GM12878 (cell line): ENCODE data around the gene CAMK2D. TPM values are rescaled to one million over a fixed set of nuclear protein-coding genes. Genes with fewer than 3 reads are reported as not detected.
"Not testable (repeated sequence)": the region's sequence is repeated elsewhere in the genome, so short reads cannot be mapped to it uniquely, and the experiment has no call there.

ENCODE experiments used
- ATAC-seq: fragments of 200-7000 bp; cut with Tn5 transposase; 3 replicates; pipeline ENCODE4 v1.9.1; 2020; ENCODE audit warnings: mild to moderate bottlenecking, moderate library complexity
- BruUV-seq: library from RNA; stranded (reverse); fragments of 400-500 nt; replicated peaks from 2 replicates; lab custom pipeline; 2021; lab: Mats Ljungman, UMichigan
- CTCF ChIA-PET: fragments of 300-600 bp; sonication (Branson Sonifier 250); formaldehyde crosslinking; extraction: SDS; loops from one replicate; lab custom pipeline; 2021; ENCODE audit warnings: inconsistent platforms; lab: Yijun Ruan, JAX
- POLR2A ChIA-PET: fragments of 350-600 bp; formaldehyde crosslinking; extraction: SDS; loops from one replicate; lab custom pipeline; 2021; ENCODE audit warnings: inconsistent platforms; lab: Charles Lee
- RAD21 ChIA-PET: fragments of 300-600 bp; sonication (Branson Sonifier 250); formaldehyde crosslinking; loops from one replicate; lab custom pipeline; 2023; ENCODE audit warnings: antibody characterized with exemption; ENCODE audit not compliant: unreplicated experiment; lab: Charles Lee
- SMC1A ChIA-PET: fragments of 300-600 bp; sonication (Branson Sonifier 250); formaldehyde crosslinking; loops from one replicate; lab custom pipeline; 2023; ENCODE audit not compliant: unreplicated experiment, uncharacterized antibody; lab: Charles Lee
- DNase-seq: peaks from one replicate; pipeline ENCODE4 v3.0.0-alpha.2; 2011; ENCODE audit warnings: low read depth, low spot score
- FAIRE-seq: peaks from 3 replicates; lab custom pipeline; 2011; peaks lifted over from hg19 to GRCh38; lab: Jason Lieb, UNC
- H2AFZ ChIP-seq: 2 replicates; pipeline ENCODE4 v1.6.0; 2011; ENCODE audit warnings: low read depth, low read length, control low read depth; ENCODE audit not compliant: control insufficient read depth
- H3K27ac ChIP-seq: 2 replicates; pipeline ENCODE4 v1.5.1; 2011; ENCODE audit warnings: control low read depth; ENCODE audit not compliant: control insufficient read depth, insufficient read depth
- H3K27me3 ChIP-seq, 2 experiments: replicated peaks in 1 of 2; 2 replicates each; pipeline versions ENCODE4 v1.6.0 to v1.6.1; 2011; ENCODE audit warnings: low read length in 1 of 2; ENCODE audit not compliant: control insufficient read depth in 2 of 2, insufficient read depth in 2 of 2
- H3K36me3 ChIP-seq, 2 experiments: 2 replicates each; pipeline ENCODE4 v1.5.1; 2011; ENCODE audit warnings: low read length in 1 of 2; ENCODE audit not compliant: control insufficient read depth in 2 of 2, insufficient read depth in 2 of 2
- H3K4me1 ChIP-seq: 2 replicates; pipeline ENCODE4 v1.6.1; 2011; ENCODE audit warnings: mild to moderate bottlenecking, low read length, moderate library complexity, mixed read lengths; ENCODE audit not compliant: control insufficient read depth, insufficient read depth
- H3K4me2 ChIP-seq: 2 replicates; pipeline ENCODE4 v1.6.0; 2011; ENCODE audit warnings: control low read depth; ENCODE audit not compliant: control insufficient read depth, insufficient read depth
- H3K4me3 ChIP-seq: fragments of 200-600 bp; sonication (generic); 2 replicates; pipeline ENCODE4 v1.5.1; 2016
- H3K79me2 ChIP-seq: 2 replicates; pipeline ENCODE4 v1.6.0; 2011; ENCODE audit warnings: low read length; ENCODE audit not compliant: control insufficient read depth, insufficient read depth
- H3K9ac ChIP-seq: 2 replicates; pipeline ENCODE4 v1.8.0; 2011; ENCODE audit warnings: low read length, control low read depth, mixed read lengths; ENCODE audit not compliant: control insufficient read depth, insufficient read depth
- H3K9me3 ChIP-seq: replicated peaks from 3 replicates; pipeline ENCODE4 v1.5.1; 2011; ENCODE audit warnings: mild to moderate bottlenecking, low read length; ENCODE audit not compliant: control insufficient read depth, insufficient read depth
- H4K20me1 ChIP-seq: 2 replicates; pipeline ENCODE4 v1.6.0; 2011; ENCODE audit not compliant: control insufficient read depth, insufficient read depth
- MXI1 ChIP-seq: fragments of 150-350 bp; IDR thresholded peaks from 2 replicates; pipeline ENCODE4 v1.6.1; 2011; ENCODE audit warnings: low read depth, mild to moderate bottlenecking, inconsistent platforms, low read length, improper control_type of control experiment
- PAX8 ChIP-seq: fragments of 450-650 bp; IDR thresholded peaks from 2 replicates; pipeline ENCODE4 v1.6.1; 2017; ENCODE audit warnings: mild to moderate bottlenecking, moderate library complexity
- TCF12 ChIP-seq: IDR thresholded peaks from 2 replicates; pipeline ENCODE4 v1.6.1; 2011; ENCODE audit warnings: low read depth, mild to moderate bottlenecking, low read length
- TCF3 ChIP-seq: IDR thresholded peaks from 2 replicates; pipeline ENCODE4 v1.6.1; 2012; ENCODE audit warnings: low read depth, mild to moderate bottlenecking, low read length, borderline replicate concordance; ENCODE audit not compliant: insufficient read depth
- WGBS: methylation state at CpG from one replicate; pipeline ENCODE4 v1.1.6; 2016; ENCODE audit warnings: low lambda C conversion rate; ENCODE audit not compliant: insufficient replicate concordance, insufficient coverage; ENCODE audit errors: missing lambda C conversion rate; 5-methylcytosine and 5-hydroxymethylcytosine counted together
- in situ Hi-C: fragments of 300-500 bp; cut with MboI; formaldehyde crosslinking; loops from 9 replicates; pipeline ENCODE4 v1.14.3; 2018; ENCODE audit warnings: mixed read lengths
- intact Hi-C: fragments of 100-400 bp; cut with micrococcal nuclease; formaldehyde crosslinking; loops from one replicate; pipeline ENCODE4 v1.14.2; 2022; ENCODE audit not compliant: unreplicated experiment
- polyA plus RNA-seq, 11 experiments: library from polyadenylated mRNA; depleted of rRNA in 4 of 11; unstranded in 6 of 11; stranded (reverse) in 5 of 11; fragments of >200 nt; fragmentation: Nextera tagmentation in 4 of 11; fragmentation: Illumina TruSeq in 1 of 11; extraction: Ambion mirVana in 4 of 11; extraction: Trizol in 1 of 11; gene quantifications; 1 replicate in 1 of 11; 2 replicates in 10 of 11; pipeline versions ENCODE4 v1.2.1 to v1.2.3, GENCODE V29; 2011 to 2016; ENCODE audit warnings: inconsistent platforms in 2 of 11, missing spikeins in 2 of 11, low read depth in 1 of 11
- total RNA-seq, 4 experiments: library from RNA; depleted of rRNA in 3 of 4; stranded (reverse); fragments of >200 nt in 3 of 4; fragmentation: Illumina TruSeq in 1 of 4; extraction: Trizol in 1 of 4; gene quantifications; 2 replicates each; pipeline versions ENCODE4 v1.2.1 to v1.2.3, GENCODE V29; 2013 to 2021
- TF ChIP-seq, protein P1 (sequence below): fragments of 450-650 bp; IDR thresholded peaks from 2 replicates; pipeline ENCODE4 v1.6.1; 2017; ENCODE audit warnings: mild to moderate bottlenecking, moderate library complexity
- TF ChIP-seq, protein P2 (sequence below): fragments of 150-350 bp; IDR thresholded peaks from 2 replicates; pipeline ENCODE4 v1.6.1; 2016; ENCODE audit warnings: low read depth, low read length

The CAMK2D gene
- total and polyA plus RNA-seq, 10 of the 15 experiments (the other 5 are each of a cell fraction or from before 2014, with no cell fraction given), result 6.9 to 88.5 (median 12.9) TPM

GRCh38 chr4:113801882-113802281 lies 40.3 kb upstream of the CAMK2D start:
- Histone ChIP-seq H4K20me1 (no peaks in the 10 kb centered on the region), H3K4me2 (no peak overlapping the region), H3K27me3 (no peaks in the 10 kb centered on the region), H3K9ac (no peak overlapping the region), H3K27ac (no peak overlapping the region), H3K36me3 (no peaks in the 10 kb centered on the region), H2AFZ (no peak overlapping the region), H3K79me2 (no peaks in the 10 kb centered on the region), H3K4me3 (no peak overlapping the region), H3K4me1 (peaks cover 3% of the 10 kb centered on the region; the same call in 1 of the 2 replicates), H3K9me3 (peaks cover 8% of the 10 kb centered on the region; the same call in 2 of the 3 replicates)
- ChIA-PET CTCF (no interaction called here), SMC1A (interaction anchor here (1.1 to 1.4 kb wide), 2 partner anchors 13 to 23 kb away, joined by 3 read pairs; no protein-coding TSS in a partner anchor), RAD21 (no interaction called here), POLR2A (no interaction called here)
- no peak for FAIRE-seq
- ATAC-seq, result no peak
- DNase-seq, result no peak
- BruUV-seq, result no TSS peak
- TF ChIP-seq PAX8 (no peak), TCF3 (no peak), TCF12 (no peak), MXI1 (no peak)
- TF ChIP-seq, protein P1, sequence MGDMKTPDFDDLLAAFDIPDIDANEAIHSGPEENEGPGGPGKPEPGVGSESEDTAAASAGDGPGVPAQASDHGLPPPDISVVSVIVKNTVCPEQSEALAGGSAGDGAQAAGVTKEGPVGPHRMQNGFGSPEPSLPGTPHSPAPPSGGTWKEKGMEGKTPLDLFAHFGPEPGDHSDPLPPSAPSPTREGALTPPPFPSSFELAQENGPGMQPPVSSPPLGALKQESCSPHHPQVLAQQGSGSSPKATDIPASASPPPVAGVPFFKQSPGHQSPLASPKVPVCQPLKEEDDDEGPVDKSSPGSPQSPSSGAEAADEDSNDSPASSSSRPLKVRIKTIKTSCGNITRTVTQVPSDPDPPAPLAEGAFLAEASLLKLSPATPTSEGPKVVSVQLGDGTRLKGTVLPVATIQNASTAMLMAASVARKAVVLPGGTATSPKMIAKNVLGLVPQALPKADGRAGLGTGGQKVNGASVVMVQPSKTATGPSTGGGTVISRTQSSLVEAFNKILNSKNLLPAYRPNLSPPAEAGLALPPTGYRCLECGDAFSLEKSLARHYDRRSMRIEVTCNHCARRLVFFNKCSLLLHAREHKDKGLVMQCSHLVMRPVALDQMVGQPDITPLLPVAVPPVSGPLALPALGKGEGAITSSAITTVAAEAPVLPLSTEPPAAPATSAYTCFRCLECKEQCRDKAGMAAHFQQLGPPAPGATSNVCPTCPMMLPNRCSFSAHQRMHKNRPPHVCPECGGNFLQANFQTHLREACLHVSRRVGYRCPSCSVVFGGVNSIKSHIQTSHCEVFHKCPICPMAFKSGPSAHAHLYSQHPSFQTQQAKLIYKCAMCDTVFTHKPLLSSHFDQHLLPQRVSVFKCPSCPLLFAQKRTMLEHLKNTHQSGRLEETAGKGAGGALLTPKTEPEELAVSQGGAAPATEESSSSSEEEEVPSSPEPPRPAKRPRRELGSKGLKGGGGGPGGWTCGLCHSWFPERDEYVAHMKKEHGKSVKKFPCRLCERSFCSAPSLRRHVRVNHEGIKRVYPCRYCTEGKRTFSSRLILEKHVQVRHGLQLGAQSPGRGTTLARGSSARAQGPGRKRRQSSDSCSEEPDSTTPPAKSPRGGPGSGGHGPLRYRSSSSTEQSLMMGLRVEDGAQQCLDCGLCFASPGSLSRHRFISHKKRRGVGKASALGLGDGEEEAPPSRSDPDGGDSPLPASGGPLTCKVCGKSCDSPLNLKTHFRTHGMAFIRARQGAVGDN, result no peak
- TF ChIP-seq, protein P2, sequence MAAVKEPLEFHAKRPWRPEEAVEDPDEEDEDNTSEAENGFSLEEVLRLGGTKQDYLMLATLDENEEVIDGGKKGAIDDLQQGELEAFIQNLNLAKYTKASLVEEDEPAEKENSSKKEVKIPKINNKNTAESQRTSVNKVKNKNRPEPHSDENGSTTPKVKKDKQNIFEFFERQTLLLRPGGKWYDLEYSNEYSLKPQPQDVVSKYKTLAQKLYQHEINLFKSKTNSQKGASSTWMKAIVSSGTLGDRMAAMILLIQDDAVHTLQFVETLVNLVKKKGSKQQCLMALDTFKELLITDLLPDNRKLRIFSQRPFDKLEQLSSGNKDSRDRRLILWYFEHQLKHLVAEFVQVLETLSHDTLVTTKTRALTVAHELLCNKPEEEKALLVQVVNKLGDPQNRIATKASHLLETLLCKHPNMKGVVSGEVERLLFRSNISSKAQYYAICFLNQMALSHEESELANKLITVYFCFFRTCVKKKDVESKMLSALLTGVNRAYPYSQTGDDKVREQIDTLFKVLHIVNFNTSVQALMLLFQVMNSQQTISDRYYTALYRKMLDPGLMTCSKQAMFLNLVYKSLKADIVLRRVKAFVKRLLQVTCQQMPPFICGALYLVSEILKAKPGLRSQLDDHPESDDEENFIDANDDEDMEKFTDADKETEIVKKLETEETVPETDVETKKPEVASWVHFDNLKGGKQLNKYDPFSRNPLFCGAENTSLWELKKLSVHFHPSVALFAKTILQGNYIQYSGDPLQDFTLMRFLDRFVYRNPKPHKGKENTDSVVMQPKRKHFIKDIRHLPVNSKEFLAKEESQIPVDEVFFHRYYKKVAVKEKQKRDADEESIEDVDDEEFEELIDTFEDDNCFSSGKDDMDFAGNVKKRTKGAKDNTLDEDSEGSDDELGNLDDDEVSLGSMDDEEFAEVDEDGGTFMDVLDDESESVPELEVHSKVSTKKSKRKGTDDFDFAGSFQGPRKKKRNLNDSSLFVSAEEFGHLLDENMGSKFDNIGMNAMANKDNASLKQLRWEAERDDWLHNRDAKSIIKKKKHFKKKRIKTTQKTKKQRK, result no peak
- intact Hi-C loops, result no loop called here
- in situ Hi-C loops, result no loop called here

GRCh38 chr4:113796381-113796780 lies 34.8 kb upstream of the CAMK2D start:
- SMC1A ChIA-PET, result interaction anchor here (1.1 kb wide), 1 partner anchor 12 kb away, joined by 3 read pairs; no protein-coding TSS in a partner anchor
- not testable (repeated sequence) for BruUV-seq

More at GRCh38 chr4:113796381-113796780, 34.8 kb upstream of the CAMK2D start:
- H3K4me3 ChIP-seq, FAIRE-seq, H3K4me1 ChIP-seq, H3K9ac ChIP-seq, in situ Hi-C loops, H4K20me1 ChIP-seq, POLR2A ChIA-PET, H3K4me2 ChIP-seq, H2AFZ ChIP-seq, H3K79me2 ChIP-seq, DNase-seq, H3K27ac ChIP-seq, ATAC-seq, RAD21 ChIA-PET, H3K27me3 ChIP-seq, H3K36me3 ChIP-seq, intact Hi-C loops, H3K9me3 ChIP-seq, CTCF ChIA-PET: not testable (repeated sequence)
- 89% methylated on average over 24 of the region's 24 CpGs for WGBS
